DND-41 (cell line): ENCODE results near the gene ARHGEF33.

Source experiments
- ATAC-seq: fragments of 200-7000 bp; cut with Tn5 transposase; 3 replicates; pipeline ENCODE4 v1.9.1; 2021; ENCODE audit warnings: low read depth; ENCODE audit not compliant: insufficient read depth
- DNase-seq: peaks from one replicate; pipeline ENCODE4 v3.0.0-alpha.2; 2020
- H2AFZ ChIP-seq: 2 replicates; pipeline ENCODE4 v1.6.0; 2012; ENCODE audit warnings: low read depth, low read length
- H3K27ac ChIP-seq: 2 replicates; pipeline ENCODE4 v1.5.1; 2012; ENCODE audit warnings: low read length, inconsistent platforms
- H3K27me3 ChIP-seq: fragments of 200-600 bp; sonication (generic); 2 replicates; pipeline ENCODE4 v1.6.0; 2012; ENCODE audit warnings: low read length, mild to moderate bottlenecking, inconsistent platforms; ENCODE audit not compliant: insufficient read depth, poor library complexity
- H3K36me3 ChIP-seq: 2 replicates; pipeline ENCODE4 v1.5.1; 2012; ENCODE audit warnings: low read length, inconsistent platforms; ENCODE audit not compliant: insufficient read depth
- H3K4me1 ChIP-seq: 2 replicates; pipeline ENCODE4 v1.5.1; 2012; ENCODE audit warnings: mild to moderate bottlenecking, low read length; ENCODE audit not compliant: insufficient read depth
- H3K4me2 ChIP-seq: 2 replicates; pipeline ENCODE4 v1.6.0; 2012; ENCODE audit warnings: mild to moderate bottlenecking, moderate library complexity, low read length, inconsistent platforms; ENCODE audit not compliant: insufficient read depth
- H3K4me3 ChIP-seq, 2 experiments: fragments of 200-600 bp in 1 of 2; shearing (Covaris generic) in 1 of 2; 2 replicates each; pipeline ENCODE4 v1.5.1; 2012 to 2016; ENCODE audit warnings: inconsistent platforms in 2 of 2, low read length in 2 of 2, mild to moderate bottlenecking in 2 of 2, low read depth in 1 of 2, moderate library complexity in 1 of 2
- H3K79me2 ChIP-seq: 2 replicates; pipeline ENCODE4 v1.6.0; 2012; ENCODE audit warnings: low read length, inconsistent platforms; ENCODE audit not compliant: insufficient read depth
- H3K9ac ChIP-seq: 2 replicates; pipeline ENCODE4 v1.6.0; 2012; ENCODE audit warnings: low read depth, mild to moderate bottlenecking, inconsistent platforms, low read length, moderate library complexity
- H3K9me3 ChIP-seq: 2 replicates; pipeline ENCODE4 v1.5.1; 2012; ENCODE audit warnings: low read length, moderate library complexity, mild to moderate bottlenecking, inconsistent platforms; ENCODE audit not compliant: insufficient read depth, severe bottlenecking
- H4K20me1 ChIP-seq: 2 replicates; pipeline ENCODE4 v1.6.0; 2012; ENCODE audit warnings: low read length; ENCODE audit not compliant: insufficient read depth
- EZH2 ChIP-seq: IDR thresholded peaks from 3 replicates; pipeline ENCODE4 v1.6.1; 2012; ENCODE audit warnings: borderline replicate concordance, low read depth, mild to moderate bottlenecking, moderate library complexity, low read length, inconsistent platforms; ENCODE audit not compliant: severe bottlenecking
- TF ChIP-seq, protein P1 (sequence below): IDR thresholded peaks from 2 replicates; pipeline ENCODE4 v1.5.1; 2012; ENCODE audit warnings: borderline replicate concordance, low read length, moderate library complexity, mild to moderate bottlenecking; ENCODE audit not compliant: poor library complexity, severe bottlenecking; ENCODE audit errors: extremely low read depth

Gene ARHGEF33

DNA sequence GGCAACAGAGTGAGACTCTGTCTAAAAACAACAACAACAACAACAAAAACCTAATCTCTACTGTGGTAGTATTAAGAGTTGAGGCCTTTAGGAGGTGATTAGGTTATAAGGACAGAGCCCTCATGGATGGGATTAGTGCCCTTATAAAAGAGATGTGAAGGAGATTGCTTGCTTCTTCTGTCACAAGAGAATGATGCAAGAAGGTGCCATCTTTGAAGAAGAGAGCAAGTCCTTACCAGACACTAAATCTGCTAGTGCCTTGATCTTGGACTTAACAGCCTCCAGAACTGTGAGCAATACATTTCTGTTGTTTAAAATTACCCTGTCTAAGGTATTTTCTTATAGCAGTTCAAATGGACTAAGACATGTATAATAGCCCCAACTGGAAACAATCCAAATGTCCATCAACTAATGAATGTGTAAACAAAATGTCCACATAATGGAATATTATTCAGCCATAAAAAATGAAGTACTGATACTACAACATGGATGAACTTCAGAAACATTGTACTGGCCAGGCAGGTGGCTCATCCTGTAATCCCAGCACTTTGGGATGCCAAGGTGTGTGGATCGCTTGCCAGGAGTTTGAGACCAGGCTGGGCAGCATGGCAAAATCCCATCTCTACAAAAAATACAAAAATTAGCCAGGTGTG lies 1.6 kb upstream of the ARHGEF33 start:
- Histone ChIP-seq H4K20me1 (no peaks in the 10 kb centered on the region), H3K79me2 (no peaks in the 10 kb centered on the region), H3K4me3 (no peak overlapping the region), H3K9ac (no peak overlapping the region), H3K36me3 (no peaks in the 10 kb centered on the region), H3K4me1 (no peaks in the 10 kb centered on the region), H3K27me3 (no peaks in the 10 kb centered on the region), H2AFZ (no peak overlapping the region), H3K9me3 (no peaks in the 10 kb centered on the region), H3K4me2 (no peak overlapping the region), H3K27ac (no peak overlapping the region)
- TF ChIP-seq EZH2, result no peak
- TF ChIP-seq, protein P1, sequence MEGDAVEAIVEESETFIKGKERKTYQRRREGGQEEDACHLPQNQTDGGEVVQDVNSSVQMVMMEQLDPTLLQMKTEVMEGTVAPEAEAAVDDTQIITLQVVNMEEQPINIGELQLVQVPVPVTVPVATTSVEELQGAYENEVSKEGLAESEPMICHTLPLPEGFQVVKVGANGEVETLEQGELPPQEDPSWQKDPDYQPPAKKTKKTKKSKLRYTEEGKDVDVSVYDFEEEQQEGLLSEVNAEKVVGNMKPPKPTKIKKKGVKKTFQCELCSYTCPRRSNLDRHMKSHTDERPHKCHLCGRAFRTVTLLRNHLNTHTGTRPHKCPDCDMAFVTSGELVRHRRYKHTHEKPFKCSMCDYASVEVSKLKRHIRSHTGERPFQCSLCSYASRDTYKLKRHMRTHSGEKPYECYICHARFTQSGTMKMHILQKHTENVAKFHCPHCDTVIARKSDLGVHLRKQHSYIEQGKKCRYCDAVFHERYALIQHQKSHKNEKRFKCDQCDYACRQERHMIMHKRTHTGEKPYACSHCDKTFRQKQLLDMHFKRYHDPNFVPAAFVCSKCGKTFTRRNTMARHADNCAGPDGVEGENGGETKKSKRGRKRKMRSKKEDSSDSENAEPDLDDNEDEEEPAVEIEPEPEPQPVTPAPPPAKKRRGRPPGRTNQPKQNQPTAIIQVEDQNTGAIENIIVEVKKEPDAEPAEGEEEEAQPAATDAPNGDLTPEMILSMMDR, result no peak
- ATAC-seq (no peak), DNase-seq (no peak)

DNA sequence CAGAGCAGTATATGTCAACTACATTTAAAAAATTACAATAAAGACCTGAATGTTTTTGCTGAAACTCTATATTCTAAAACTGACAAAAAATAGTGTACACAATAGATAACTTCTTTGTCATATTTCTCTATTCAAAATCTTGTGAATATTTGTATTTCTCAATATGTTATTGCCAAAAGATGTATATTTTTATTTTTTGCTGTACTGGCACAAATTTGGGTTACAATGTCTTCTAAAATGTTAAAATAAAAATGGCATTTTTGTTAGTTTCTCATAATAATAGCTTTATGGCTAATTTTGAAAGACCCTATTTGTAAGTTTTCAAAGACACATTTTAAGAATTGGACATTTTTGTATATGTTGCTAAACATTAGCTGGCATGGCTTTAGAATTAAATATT lies 630 bp upstream of the ARHGEF33 start:
- Histone ChIP-seq H3K4me2 (no peak overlapping the region), H3K27me3 (no peaks in the 10 kb centered on the region), H3K36me3 (no peaks in the 10 kb centered on the region), H4K20me1 (no peaks in the 10 kb centered on the region), H3K27ac (no peak overlapping the region), H3K4me1 (no peaks in the 10 kb centered on the region), H3K9me3 (no peaks in the 10 kb centered on the region), H2AFZ (no peak overlapping the region), H3K9ac (no peak overlapping the region), H3K4me3 (no peak overlapping the region), H3K79me2 (no peaks in the 10 kb centered on the region)
- no peak for TF ChIP-seq EZH2
- TF ChIP-seq, protein P1, result no peak
- DNase-seq (no peak), ATAC-seq (no peak)

DNA sequence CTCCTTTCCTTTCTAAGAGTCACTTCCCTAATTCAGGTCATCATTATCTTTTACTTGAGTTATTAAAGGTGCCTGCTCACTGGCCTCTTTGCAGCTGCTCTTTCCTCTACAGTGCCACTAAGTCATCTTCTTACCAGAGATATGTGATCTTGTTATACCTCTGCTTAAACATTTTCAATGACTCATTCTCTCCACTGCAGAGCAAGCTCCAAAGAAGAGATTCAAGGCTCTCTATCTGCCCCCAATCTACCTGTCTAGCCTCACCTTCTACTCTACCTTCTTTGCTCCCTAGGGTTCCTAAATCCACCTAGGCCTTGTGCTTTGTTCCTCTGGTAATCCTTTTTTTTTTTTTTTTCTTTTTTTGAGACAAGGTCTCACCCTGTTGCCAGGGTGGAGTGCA lies 3.1 kb downstream of the ARHGEF33 start:
- TF ChIP-seq, protein P1, result no peak
- TF ChIP-seq EZH2, result no peak
- DNase-seq (no peak), ATAC-seq (no peak)
- Histone ChIP-seq H3K9ac (no peak overlapping the region), H3K79me2 (no peaks in the 10 kb centered on the region), H3K4me2 (no peak overlapping the region), H3K4me1 (no peaks in the 10 kb centered on the region), H3K4me3 (no peak overlapping the region), H3K36me3 (no peaks in the 10 kb centered on the region), H4K20me1 (no peaks in the 10 kb centered on the region), H3K27me3 (no peaks in the 10 kb centered on the region), H3K27ac (no peak overlapping the region), H2AFZ (no peak overlapping the region), H3K9me3 (no peaks in the 10 kb centered on the region)
